GM19043 (cell line): ENCODE measurements around the gene IGFBP1.
"Not testable (repeated sequence)": the region's sequence is repeated elsewhere in the genome, so short reads cannot be mapped to it uniquely, and the experiment has no call there.

Source experiments
- ATAC-seq: cut with Tn5 transposase; IDR thresholded peaks from one replicate; pipeline ENCODE4 v1.9.1; 2021; ENCODE audit warnings: low read depth; ENCODE audit not compliant: unreplicated experiment

IGFBP1 gene

DNA sequence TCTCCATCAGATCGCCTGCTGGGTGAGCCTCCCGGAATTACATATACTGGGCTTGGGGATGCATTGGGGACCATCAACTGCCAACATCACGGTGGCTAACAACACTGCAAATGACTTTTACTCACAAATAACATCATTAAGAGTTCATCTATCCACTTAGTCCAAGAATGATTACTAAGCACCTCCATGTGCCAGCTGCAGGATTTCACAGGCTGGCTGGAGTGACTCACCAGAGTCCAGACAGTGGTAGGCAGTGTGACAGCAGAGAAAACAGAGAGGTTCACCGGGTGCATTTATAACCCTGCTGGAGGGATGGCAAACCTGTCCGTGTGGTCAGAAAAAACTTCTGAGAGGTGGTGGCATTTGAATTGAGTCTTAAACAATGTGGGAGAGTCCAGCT lies 36.0 kb downstream of the IGFBP1 start:
- ATAC-seq = no peak

GRCh38 chr7:45927721-45928120 lies 39.4 kb downstream of the IGFBP1 start:
- no peak for ATAC-seq

GRCh38 chr7:45930967-45931366 lies 42.7 kb downstream of the IGFBP1 start:
- no peak for ATAC-seq

DNA sequence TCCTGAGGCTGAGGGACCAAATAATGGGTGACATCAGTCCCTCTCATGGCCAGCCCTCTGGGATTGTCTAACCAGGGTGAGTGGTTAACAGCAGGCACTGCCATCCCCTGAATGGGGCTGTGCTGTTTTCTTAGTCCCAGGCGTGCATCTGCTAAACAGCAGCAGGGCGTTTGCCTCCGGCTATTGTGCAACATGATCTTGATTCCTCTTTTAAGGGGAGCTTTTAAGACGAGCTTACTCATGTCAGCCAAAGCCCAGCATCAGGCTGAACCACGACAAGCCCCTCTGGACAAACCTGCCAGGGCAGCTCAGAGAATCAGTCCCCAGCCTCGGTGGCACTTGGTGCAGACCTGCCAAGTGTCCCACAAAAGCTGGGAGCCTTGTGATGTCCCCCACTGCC lies 49.0 kb downstream of the IGFBP1 start:
- no peak for ATAC-seq

GRCh38 chr7:45937862-45938261 lies 49.6 kb downstream of the IGFBP1 start:
- ATAC-seq = no peak

- ATAC-seq = no peak
Measured at GRCh38 chr7:45938626-45939302, 50.5 kb downstream of the IGFBP1 start.

GRCh38 chr7:45939574-45939973 lies 51.3 kb downstream of the IGFBP1 start:
- ATAC-seq = no peak

GRCh38 chr7:45940237-45940781 lies 52.0 kb downstream of the IGFBP1 start:
- not testable (repeated sequence) for ATAC-seq

DNA sequence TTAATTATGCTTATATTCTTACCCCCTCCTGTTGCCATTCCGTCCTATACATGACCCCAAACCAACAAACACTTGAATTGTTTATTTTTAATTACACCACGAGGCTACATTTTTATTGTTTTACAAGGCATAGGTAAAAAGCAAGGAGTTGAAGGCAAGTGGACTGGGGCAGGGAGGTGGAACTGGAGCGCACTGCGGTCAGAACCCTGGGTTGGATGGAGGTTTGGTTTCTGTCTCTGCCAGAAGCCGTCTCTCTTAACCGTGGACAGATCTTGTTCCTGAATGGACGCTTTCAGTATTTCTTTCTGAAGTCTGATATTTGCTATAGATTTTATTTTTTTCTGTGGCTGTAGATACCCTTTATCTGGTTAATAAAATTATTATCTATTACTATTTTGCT lies 52.7 kb downstream of the IGFBP1 start:
- ATAC-seq = no peak
